Erythroblast (primary cell): ENCODE measurements around the gene CLDN17.

Experiments
- GATA1 ChIP-seq: IDR thresholded peaks from 2 replicates; pipeline ENCODE4 v1.6.1; 2011; ENCODE audit warnings: low read depth, mild to moderate bottlenecking, control low read depth, low read length, moderate library complexity
- POLR2A ChIP-seq: IDR thresholded peaks from 2 replicates; pipeline ENCODE4 v1.6.1; 2011; ENCODE audit warnings: mild to moderate bottlenecking, low read length

- no peak for TF ChIP-seq POLR2A
- TF ChIP-seq GATA1, result no peak
Observed at GRCh38 chr21:30166705-30167104, at the start of gene CLDN17.
